22Rv1 (cell line): ENCODE measurements around the gene MAP3K9.
"Not testable (repeated sequence)": the region's sequence is repeated elsewhere in the genome, so short reads cannot be mapped to it uniquely, and the experiment has no call there.

Experiments used
- H3K27ac ChIP-seq: fragments of 450-650 bp; 2 replicates; pipeline ENCODE4 v1.5.1; 2017
- CTCF ChIP-seq: fragments of 450-650 bp; IDR thresholded peaks from 2 replicates; pipeline ENCODE4 v1.5.1; 2017; ENCODE audit warnings: mild to moderate bottlenecking
- ZFX ChIP-seq: fragments of 450-650 bp; IDR thresholded peaks from 2 replicates; pipeline ENCODE4 v1.6.1; 2017; ENCODE audit warnings: antibody characterized with exemption, borderline replicate concordance

Gene MAP3K9

GRCh38 chr14:70711451-70711850 is 97.9 kb downstream of the MAP3K9 start:
- no peak for TF ChIP-seq ZFX
- TF ChIP-seq CTCF = no peak
- H3K27ac ChIP-seq = no peak overlapping the region

GRCh38 chr14:70709726-70710382 is 99.5 kb downstream of the MAP3K9 start:
- TF ChIP-seq ZFX (no peak), CTCF (no peak)
- H3K27ac ChIP-seq = no peak overlapping the region

GRCh38 chr14:70708717-70709570 is 100.4 kb downstream of the MAP3K9 start:
- H3K27ac ChIP-seq = no peak overlapping the region

GRCh38 chr14:70707138-70708038 is 101.9 kb downstream of the MAP3K9 start:
- H3K27ac ChIP-seq = no peak overlapping the region
- TF ChIP-seq ZFX = no peak
- no peak for TF ChIP-seq CTCF

More at GRCh38 chr14:70708717-70709570, 100.4 kb downstream of the MAP3K9 start:
- no peak for TF ChIP-seq ZFX
- no peak for TF ChIP-seq CTCF

GRCh38 chr14:70706177-70706576 is 103.1 kb downstream of the MAP3K9 start:
- H3K27ac ChIP-seq = no peak overlapping the region
- TF ChIP-seq ZFX = no peak
- TF ChIP-seq CTCF = no peak

GRCh38 chr14:70704960-70705359 is 104.4 kb downstream of the MAP3K9 start:
- TF ChIP-seq ZFX (no peak), CTCF (no peak)

GRCh38 chr14:70703621-70704168 is 105.6 kb downstream of the MAP3K9 start:
- not testable (repeated sequence) for H3K27ac ChIP-seq

More at GRCh38 chr14:70704960-70705359, 104.4 kb downstream of the MAP3K9 start:
- no peak overlapping the region for H3K27ac ChIP-seq
